GM21367 (cell line): ENCODE data around the gene CFD.

Source experiments
- ATAC-seq: cut with Tn5 transposase; IDR thresholded peaks from one replicate; pipeline ENCODE4 v1.9.1; 2021; ENCODE audit not compliant: unreplicated experiment

Gene CFD

GRCh38 chr19:903266-903797, 43.9 kb downstream of the CFD start:
- no peak for ATAC-seq

GRCh38 chr19:904545-904944, 45.1 kb downstream of the CFD start:
- ATAC-seq: no peak

DNA sequence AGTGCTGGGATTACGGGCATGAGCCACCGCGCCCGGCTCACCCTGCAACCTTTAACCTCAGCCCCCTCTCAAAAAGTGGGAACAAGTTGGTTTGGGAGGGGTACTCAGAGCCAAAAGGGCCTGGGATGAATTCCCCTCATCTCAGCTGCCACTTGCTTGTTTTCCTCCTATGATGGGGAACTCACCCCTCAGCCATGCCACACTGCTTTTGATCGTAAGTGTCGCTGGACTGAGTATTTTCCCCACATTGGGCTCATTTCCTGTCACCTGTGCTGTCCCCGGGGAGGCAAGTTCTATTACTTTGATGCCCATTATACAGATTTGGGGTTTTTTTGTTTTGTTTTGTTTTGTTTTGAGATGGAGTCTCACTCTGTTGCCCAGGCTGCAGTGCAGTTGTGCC, 47.0 kb downstream of the CFD start:
- ATAC-seq: no peak

GRCh38 chr19:907183-907853, 47.9 kb downstream of the CFD start:
- ATAC-seq: no peak

GRCh38 chr19:911197-912033, 52.0 kb downstream of the CFD start:
- no peak for ATAC-seq

DNA sequence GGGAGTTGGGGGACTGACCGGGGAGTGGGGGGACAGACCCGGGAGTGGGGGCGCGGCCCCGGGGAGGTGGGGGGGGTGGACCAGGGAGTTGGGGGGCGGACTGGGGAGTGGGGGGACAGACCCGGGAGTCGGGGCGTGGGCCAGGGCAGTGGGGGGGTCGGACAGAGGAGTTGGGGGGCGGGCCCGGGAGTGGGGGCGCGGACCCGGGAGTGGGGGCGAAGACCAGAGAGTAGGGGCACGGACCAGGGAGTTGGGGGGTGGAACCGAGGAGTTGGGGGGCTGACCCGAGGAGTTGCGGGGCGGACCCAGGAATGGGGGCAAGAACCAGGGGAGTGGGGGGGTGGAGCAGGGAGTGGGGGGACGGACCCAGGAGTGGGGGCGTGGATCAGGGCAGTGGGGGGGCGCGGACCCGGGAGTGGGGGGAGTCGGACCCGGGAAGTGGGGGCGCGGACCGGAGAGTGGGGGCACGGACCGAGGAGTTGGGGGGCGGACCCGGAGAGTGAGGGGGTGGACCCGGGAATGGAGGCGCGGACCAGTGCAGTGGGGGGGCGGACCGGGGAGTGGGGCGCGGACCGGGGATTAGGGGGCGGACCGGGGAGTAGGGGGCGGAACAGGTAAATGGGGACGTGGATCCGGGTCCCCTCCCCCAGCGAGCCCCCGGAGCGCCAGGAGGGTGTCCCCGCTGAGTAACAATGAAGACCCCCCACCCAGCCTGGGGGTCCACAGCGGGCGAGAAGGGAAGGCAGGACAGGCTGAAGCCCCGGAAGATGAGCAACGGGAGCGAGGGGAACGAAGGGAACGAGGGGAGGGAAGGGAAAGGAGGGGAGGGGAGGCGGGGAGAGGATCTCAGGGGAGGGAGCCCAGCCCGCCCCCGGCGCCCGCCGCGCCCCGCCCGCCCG, 53.0 kb downstream of the CFD start:
- no peak for ATAC-seq
